Measurements from ENCODE around the gene RNF121.

RNF121 gene

GRCh38 chr11:71988050-71988449 is 59.2 kb downstream of the RNF121 start:
- Histone ChIP-seq H3K4me3 (ENCODE audit: low read depth in 1 of 2, low read length in 1 of 2) (no peak overlapping the region), H3K27me3 (no peaks in the 10 kb centered on the region), H3K36me3 (no peaks in the 10 kb centered on the region), H3K9me3 (no peaks in the 10 kb centered on the region), H3K27ac (no peak overlapping the region), H3K4me1 (ENCODE audit: control insufficient read depth in 1 of 2, insufficient read depth in 1 of 2, low read depth in 1 of 2, low read length in 1 of 2) (peaks cover 0 to 11% of the 10 kb centered on the region in 2 experiments)
- TF ChIP-seq, protein P1, sequence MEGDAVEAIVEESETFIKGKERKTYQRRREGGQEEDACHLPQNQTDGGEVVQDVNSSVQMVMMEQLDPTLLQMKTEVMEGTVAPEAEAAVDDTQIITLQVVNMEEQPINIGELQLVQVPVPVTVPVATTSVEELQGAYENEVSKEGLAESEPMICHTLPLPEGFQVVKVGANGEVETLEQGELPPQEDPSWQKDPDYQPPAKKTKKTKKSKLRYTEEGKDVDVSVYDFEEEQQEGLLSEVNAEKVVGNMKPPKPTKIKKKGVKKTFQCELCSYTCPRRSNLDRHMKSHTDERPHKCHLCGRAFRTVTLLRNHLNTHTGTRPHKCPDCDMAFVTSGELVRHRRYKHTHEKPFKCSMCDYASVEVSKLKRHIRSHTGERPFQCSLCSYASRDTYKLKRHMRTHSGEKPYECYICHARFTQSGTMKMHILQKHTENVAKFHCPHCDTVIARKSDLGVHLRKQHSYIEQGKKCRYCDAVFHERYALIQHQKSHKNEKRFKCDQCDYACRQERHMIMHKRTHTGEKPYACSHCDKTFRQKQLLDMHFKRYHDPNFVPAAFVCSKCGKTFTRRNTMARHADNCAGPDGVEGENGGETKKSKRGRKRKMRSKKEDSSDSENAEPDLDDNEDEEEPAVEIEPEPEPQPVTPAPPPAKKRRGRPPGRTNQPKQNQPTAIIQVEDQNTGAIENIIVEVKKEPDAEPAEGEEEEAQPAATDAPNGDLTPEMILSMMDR (IDR thresholded peaks at IDR 0.05) = no peak

GRCh38 chr11:71990701-71991100 is 61.9 kb downstream of the RNF121 start:
- H3K4me1 ChIP-seq (ENCODE audit: control insufficient read depth in 1 of 2, insufficient read depth in 1 of 2, low read depth in 1 of 2, low read length in 1 of 2) = peaks cover 0 to 11% of the 10 kb centered on the region in 2 experiments

GRCh38 chr11:71991494-71991893 is 62.6 kb downstream of the RNF121 start:
- peaks cover under 1 to 6% of the 10 kb centered on the region in 2 experiments for H3K4me1 ChIP-seq (ENCODE audit: control insufficient read depth in 1 of 2, insufficient read depth in 1 of 2, low read depth in 1 of 2, low read length in 1 of 2)
- H3K27me3 ChIP-seq = no peaks in the 10 kb centered on the region
- H3K27ac ChIP-seq = peak overlapping the region; percentile 72
- H3K36me3 ChIP-seq = no peaks in the 10 kb centered on the region
- no peak overlapping the region for H3K4me3 ChIP-seq (ENCODE audit: low read depth in 1 of 2, low read length in 1 of 2)
- no peaks in the 10 kb centered on the region for H3K9me3 ChIP-seq
- TF ChIP-seq, protein P1 (IDR thresholded peaks at IDR 0.05) = no peak

More at GRCh38 chr11:71990701-71991100, 61.9 kb downstream of the RNF121 start:
- H3K27me3 ChIP-seq = no peaks in the 10 kb centered on the region
- no peaks in the 10 kb centered on the region for H3K9me3 ChIP-seq
- H3K27ac ChIP-seq = no peak overlapping the region
- H3K36me3 ChIP-seq = no peaks in the 10 kb centered on the region
- no peak overlapping the region for H3K4me3 ChIP-seq (ENCODE audit: low read depth in 1 of 2, low read length in 1 of 2)
- TF ChIP-seq, protein P1 (IDR thresholded peaks at IDR 0.05) = no peak

DNA sequence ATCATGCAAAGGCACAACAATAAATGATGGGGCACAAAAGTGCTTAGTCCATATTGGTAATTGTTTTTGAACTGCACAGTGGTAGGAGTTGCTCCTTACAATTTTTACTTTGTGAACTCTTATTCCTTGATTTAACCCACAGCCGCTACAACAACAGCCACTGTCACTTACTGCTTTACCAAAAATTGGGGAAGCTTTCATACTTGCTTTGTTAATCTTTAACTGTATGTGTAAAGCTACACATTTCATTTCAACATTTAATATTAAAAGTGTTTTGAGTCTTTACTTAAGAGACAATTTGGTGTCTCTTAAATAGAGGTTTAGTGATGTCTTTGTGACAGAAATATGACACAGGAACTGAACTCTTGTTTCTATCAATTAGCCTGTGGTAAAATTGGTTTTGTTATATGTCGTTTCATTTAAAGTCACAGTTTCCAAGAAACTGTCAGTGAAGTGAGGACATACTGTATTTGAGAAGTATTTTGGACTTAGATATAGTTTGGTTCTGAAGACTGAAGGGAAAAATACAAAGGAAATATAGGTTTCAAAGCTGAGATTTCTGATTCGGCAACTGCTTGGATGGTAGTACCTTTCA is 63.4 kb downstream of the RNF121 start:
- TF ChIP-seq, protein P1 (IDR thresholded peaks at IDR 0.05) = no peak
- H3K27ac ChIP-seq = peak overlapping the region; percentile 72
- no peaks in the 10 kb centered on the region for H3K36me3 ChIP-seq
- H3K4me1 ChIP-seq (ENCODE audit: control insufficient read depth in 1 of 2, insufficient read depth in 1 of 2, low read depth in 1 of 2, low read length in 1 of 2) = peaks cover 8 to 13% of the 10 kb centered on the region in 2 experiments
- H3K4me3 ChIP-seq (ENCODE audit: low read depth in 1 of 2, low read length in 1 of 2) = no peak overlapping the region
- H3K9me3 ChIP-seq = no peaks in the 10 kb centered on the region
- no peaks in the 10 kb centered on the region for H3K27me3 ChIP-seq

GRCh38 chr11:71994786-71995185 is 65.9 kb downstream of the RNF121 start:
- TF ChIP-seq, protein P1 (IDR thresholded peaks at IDR 0.05) = no peak
- no peak overlapping the region for H3K4me3 ChIP-seq (ENCODE audit: low read depth in 1 of 2, low read length in 1 of 2)
- no peaks in the 10 kb centered on the region for H3K27me3 ChIP-seq
- H3K4me1 ChIP-seq (ENCODE audit: control insufficient read depth in 1 of 2, insufficient read depth in 1 of 2, low read depth in 1 of 2, low read length in 1 of 2) = peaks cover 32 to 37% of the 10 kb centered on the region in 2 experiments
- H3K36me3 ChIP-seq = no peaks in the 10 kb centered on the region
- H3K9me3 ChIP-seq = no peaks in the 10 kb centered on the region
- H3K27ac ChIP-seq = no peak overlapping the region
